Liver (tissue), 3 donors: Measurements from ENCODE around the gene CALML6.

Source experiments
- CTCF ChIP-seq: fragments of 150-350 bp; IDR thresholded peaks from 2 replicates; pipeline ENCODE4 v1.5.1; 2017; ENCODE audit warnings: improper control_type of control experiment, low read depth, low read length; ENCODE audit not compliant: missing input control
- EGR1 ChIP-seq, 2 donors: IDR thresholded peaks; 2 replicates each; pipeline ENCODE4 v1.6.1; 2016 to 2018; ENCODE audit warnings: antibody characterized with exemption in 2 of 2, low read depth in 2 of 2
- RAD21 ChIP-seq, 2 donors: IDR thresholded peaks; 2 replicates each; pipeline ENCODE4 v1.6.1; 2016; ENCODE audit warnings: antibody characterized with exemption in 2 of 2, mild to moderate bottlenecking in 2 of 2
- TAF1 ChIP-seq: conservative IDR thresholded peaks from 2 replicates; pipeline ENCODE4 v1.6.1; 2016; ENCODE audit warnings: antibody characterized with exemption, mild to moderate bottlenecking
- TF ChIP-seq, protein P1 (sequence below): IDR thresholded peaks from 2 replicates; pipeline ENCODE4 v1.6.1; 2016; ENCODE audit warnings: antibody characterized with exemption, mild to moderate bottlenecking
- donor health status: healthy.
- donor health status: healthy.

GRCh38 chr1:1940123-1940425 lies 25.0 kb downstream of the CALML6 start:
- no peak for TF ChIP-seq TAF1
- TF ChIP-seq, protein P1, sequence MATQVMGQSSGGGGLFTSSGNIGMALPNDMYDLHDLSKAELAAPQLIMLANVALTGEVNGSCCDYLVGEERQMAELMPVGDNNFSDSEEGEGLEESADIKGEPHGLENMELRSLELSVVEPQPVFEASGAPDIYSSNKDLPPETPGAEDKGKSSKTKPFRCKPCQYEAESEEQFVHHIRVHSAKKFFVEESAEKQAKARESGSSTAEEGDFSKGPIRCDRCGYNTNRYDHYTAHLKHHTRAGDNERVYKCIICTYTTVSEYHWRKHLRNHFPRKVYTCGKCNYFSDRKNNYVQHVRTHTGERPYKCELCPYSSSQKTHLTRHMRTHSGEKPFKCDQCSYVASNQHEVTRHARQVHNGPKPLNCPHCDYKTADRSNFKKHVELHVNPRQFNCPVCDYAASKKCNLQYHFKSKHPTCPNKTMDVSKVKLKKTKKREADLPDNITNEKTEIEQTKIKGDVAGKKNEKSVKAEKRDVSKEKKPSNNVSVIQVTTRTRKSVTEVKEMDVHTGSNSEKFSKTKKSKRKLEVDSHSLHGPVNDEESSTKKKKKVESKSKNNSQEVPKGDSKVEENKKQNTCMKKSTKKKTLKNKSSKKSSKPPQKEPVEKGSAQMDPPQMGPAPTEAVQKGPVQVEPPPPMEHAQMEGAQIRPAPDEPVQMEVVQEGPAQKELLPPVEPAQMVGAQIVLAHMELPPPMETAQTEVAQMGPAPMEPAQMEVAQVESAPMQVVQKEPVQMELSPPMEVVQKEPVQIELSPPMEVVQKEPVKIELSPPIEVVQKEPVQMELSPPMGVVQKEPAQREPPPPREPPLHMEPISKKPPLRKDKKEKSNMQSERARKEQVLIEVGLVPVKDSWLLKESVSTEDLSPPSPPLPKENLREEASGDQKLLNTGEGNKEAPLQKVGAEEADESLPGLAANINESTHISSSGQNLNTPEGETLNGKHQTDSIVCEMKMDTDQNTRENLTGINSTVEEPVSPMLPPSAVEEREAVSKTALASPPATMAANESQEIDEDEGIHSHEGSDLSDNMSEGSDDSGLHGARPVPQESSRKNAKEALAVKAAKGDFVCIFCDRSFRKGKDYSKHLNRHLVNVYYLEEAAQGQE, result no peak
- TF ChIP-seq CTCF, result no peak
- TF ChIP-seq EGR1 (IDR thresholded peaks at IDR 0.05; ENCODE audit: low read depth in 2 of 2), result no peak
- no peak for TF ChIP-seq RAD21 (IDR thresholded peaks at IDR 0.05)
